Left renal pelvis (tissue), 4 donors: Measurements from ENCODE around the gene DNAAF8. TPM values are rescaled to one million over a fixed set of nuclear protein-coding genes. Genes with fewer than 3 reads are reported as not detected.

Experiments
- DNase-seq, 4 donors: peaks; one replicate each; pipeline ENCODE4 v3.0.0-alpha.2; 2013; ENCODE audit warnings: low read depth in 4 of 4, low spot score in 3 of 4
- polyA plus RNA-seq, 4 donors: library from polyadenylated mRNA; unstranded; fragments of 120-200 nt; gene quantifications; one replicate each; pipeline ENCODE4 v1.2.1, GENCODE V29; 2013; ENCODE audit not compliant: insufficient read length in 4 of 4

DNAAF8 gene
- polyA plus RNA-seq, 4 donors, result 0.86 to 2.3 (median 2.0) TPM

GRCh38 chr16:4748682-4749411, 14.5 kb downstream of the DNAAF8 start:
- no peak for DNase-seq

GRCh38 chr16:4749700-4750257, 15.4 kb downstream of the DNAAF8 start:
- no peak for DNase-seq

GRCh38 chr16:4750896-4751295, 16.6 kb downstream of the DNAAF8 start:
- no peak for DNase-seq

- DNase-seq, result no peak
These were observed 18.2 kb downstream of the DNAAF8 start for GRCh38 chr16:4752351-4753100.

GRCh38 chr16:4753227-4753626, 18.9 kb downstream of the DNAAF8 start:
- DNase-seq, result no peak

- DNase-seq, result no peak
These were observed 20.5 kb downstream of the DNAAF8 start for GRCh38 chr16:4754865-4755264.

- no peak for DNase-seq
These were observed 21.4 kb downstream of the DNAAF8 start for GRCh38 chr16:4755687-4756086.

- no peak for DNase-seq
These were observed 26.0 kb downstream of the DNAAF8 start for GRCh38 chr16:4760221-4760910.

GRCh38 chr16:4762205-4762604, 27.9 kb downstream of the DNAAF8 start:
- DNase-seq, result no peak

GRCh38 chr16:4763791-4764190, 29.5 kb downstream of the DNAAF8 start:
- DNase-seq, result no peak

- DNase-seq, result no peak
These were observed 31.5 kb downstream of the DNAAF8 start for GRCh38 chr16:4765511-4766474.

- peak; percentile 86 to 90 (median 88) for DNase-seq
These were observed 32.7 kb downstream of the DNAAF8 start, which contains the start of gene ZNF500 for GRCh38 chr16:4766875-4767628. Gene ZNF500, minus strand, starts transcription at chr16:4767162. Its CDS starts 1,184 bp downstream, at chr16:4765978.

- no peak for DNase-seq
These were observed 33.7 kb downstream of the DNAAF8 start for GRCh38 chr16:4767872-4768548.

- DNase-seq, result peak; percentile 84 to 94 (median 90)
These were observed 34.4 kb downstream of the DNAAF8 start for GRCh38 chr16:4768549-4769305.

- DNase-seq, result no peak
These were observed 34.9 kb downstream of the DNAAF8 start for GRCh38 chr16:4769306-4769638.

GRCh38 chr16:4771646-4772045, 37.3 kb downstream of the DNAAF8 start:
- no peak for DNase-seq

- no peak for DNase-seq
These were observed 38.0 kb downstream of the DNAAF8 start for GRCh38 chr16:4772351-4772750.

GRCh38 chr16:4775005-4775404, 40.7 kb downstream of the DNAAF8 start:
- no peak for DNase-seq
